D721Med (cell line): ENCODE results near the gene CERT1.
A peak's percentile ranks its signal among the peaks of the same experiment; 100 is the strongest.

Experiments
- DNase-seq: peaks from one replicate; pipeline ENCODE4 v3.0.0; 2011; ENCODE audit warnings: low spot score; ENCODE audit not compliant: insufficient read length
- FAIRE-seq: peaks from 2 replicates; lab custom pipeline; 2011; peaks lifted over from hg19 to GRCh38; lab: Jason Lieb, UNC
- CTCF ChIP-seq: IDR thresholded peaks from 2 replicates; pipeline ENCODE4 v1.5.1; 2012; ENCODE audit warnings: mild to moderate bottlenecking, control low read depth; ENCODE audit not compliant: insufficient read depth; ENCODE audit errors: missing control alignments

CERT1 gene

GRCh38 chr5:75433814-75434506 is 77.5 kb downstream of the CERT1 start:
- no peak for TF ChIP-seq CTCF
- DNase-seq, result no peak
- FAIRE-seq, result peak; percentile 6

- no peak for TF ChIP-seq CTCF
- DNase-seq, result no peak
- no peak for FAIRE-seq
Measured at GRCh38 chr5:75414241-75414640, 97.2 kb downstream of the CERT1 start.

GRCh38 chr5:75412111-75412990 is 99.1 kb downstream of the CERT1 start:
- FAIRE-seq, result no peak

GRCh38 chr5:75405296-75405695 is 106.1 kb downstream of the CERT1 start:
- FAIRE-seq (no peak), DNase-seq (no peak)
- no peak for TF ChIP-seq CTCF

More at GRCh38 chr5:75412111-75412990, 99.1 kb downstream of the CERT1 start:
- no peak for TF ChIP-seq CTCF
- DNase-seq, result no peak

- FAIRE-seq (no peak), DNase-seq (no peak)
- TF ChIP-seq CTCF, result no peak
Measured at GRCh38 chr5:75395277-75395676, 116.2 kb downstream of the CERT1 start.

- TF ChIP-seq CTCF, result no peak
- no peak for FAIRE-seq
- no peak for DNase-seq
Measured at GRCh38 chr5:75389430-75389829, 122.0 kb downstream of the CERT1 start.

- TF ChIP-seq CTCF, result no peak
- DNase-seq (no peak), FAIRE-seq (no peak)
Measured at GRCh38 chr5:75387806-75388205, 123.6 kb downstream of the CERT1 start.
